ENCODE measurements around the gene POMT1. TPM values are rescaled to one million over a fixed set of nuclear protein-coding genes. Genes with fewer than 3 reads are reported as not detected.
"Not testable (repeated sequence)": the region's sequence is repeated elsewhere in the genome, so short reads cannot be mapped to it uniquely, and the experiment has no call there.

The POMT1 gene
- total RNA-seq, 1 donor from 2014 or later, result 53.3 TPM

GRCh38 chr9:131545786-131546335 is 43.1 kb downstream of the POMT1 start:
- TF ChIP-seq CTCF (IDR thresholded peaks at IDR 0.05), result no peak
- H3K9me3 Mint-ChIP-seq (ENCODE audit: unreplicated experiment), result peaks cover 13% of the 10 kb centered on the region
- no peak overlapping the region for H3K4me3 Mint-ChIP-seq (ENCODE audit: unreplicated experiment)

GRCh38 chr9:131546336-131547084 is 43.8 kb downstream of the POMT1 start:
- H3K27ac Mint-ChIP-seq (ENCODE audit: unreplicated experiment), result no peak overlapping the region
- no peak overlapping the region for H3K4me3 Mint-ChIP-seq (ENCODE audit: unreplicated experiment)
- H3K9me3 Mint-ChIP-seq (ENCODE audit: unreplicated experiment), result peaks cover 13% of the 10 kb centered on the region
- no peak for TF ChIP-seq CTCF (IDR thresholded peaks at IDR 0.05)
- DNase-seq (ENCODE audit: extremely low spot score, unreplicated experiment), result no peak
- H3K4me1 Mint-ChIP-seq (ENCODE audit: unreplicated experiment), result no peaks in the 10 kb centered on the region
- H3K36me3 Mint-ChIP-seq (ENCODE audit: unreplicated experiment), result peaks cover 6% of the 10 kb centered on the region
- H3K27me3 Mint-ChIP-seq (ENCODE audit: unreplicated experiment), result peaks cover 33% of the 10 kb centered on the region

More at GRCh38 chr9:131545786-131546335, 43.1 kb downstream of the POMT1 start:
- Mint-ChIP-seq H3K4me1 (ENCODE audit: unreplicated experiment) (no peaks in the 10 kb centered on the region), H3K27ac (ENCODE audit: unreplicated experiment) (no peak overlapping the region), H3K36me3 (ENCODE audit: unreplicated experiment) (peaks cover 6% of the 10 kb centered on the region), H3K27me3 (ENCODE audit: unreplicated experiment) (peaks cover 33% of the 10 kb centered on the region)
- DNase-seq (ENCODE audit: extremely low spot score, unreplicated experiment), result no peak

GRCh38 chr9:131549186-131549585 is 46.5 kb downstream of the POMT1 start:
- H3K27me3 Mint-ChIP-seq (ENCODE audit: unreplicated experiment), result peaks cover 38% of the 10 kb centered on the region
- DNase-seq (ENCODE audit: extremely low spot score, unreplicated experiment); H3K4me1 Mint-ChIP-seq (ENCODE audit: unreplicated experiment); H3K9me3 Mint-ChIP-seq (ENCODE audit: unreplicated experiment); H3K36me3 Mint-ChIP-seq (ENCODE audit: unreplicated experiment); H3K27ac Mint-ChIP-seq (ENCODE audit: unreplicated experiment); H3K4me3 Mint-ChIP-seq (ENCODE audit: unreplicated experiment): not testable (repeated sequence)

GRCh38 chr9:131550465-131550864 is 47.7 kb downstream of the POMT1 start:
- not testable (repeated sequence) for H3K27ac Mint-ChIP-seq (ENCODE audit: unreplicated experiment); H3K9me3 Mint-ChIP-seq (ENCODE audit: unreplicated experiment)
- H3K4me1 Mint-ChIP-seq (ENCODE audit: unreplicated experiment), result peaks cover 11% of the 10 kb centered on the region

GRCh38 chr9:131552030-131552429 is 49.3 kb downstream of the POMT1 start:
- no peak overlapping the region for H3K27ac Mint-ChIP-seq (ENCODE audit: unreplicated experiment)
- H3K9me3 Mint-ChIP-seq (ENCODE audit: unreplicated experiment), result no peaks in the 10 kb centered on the region
- no peak for DNase-seq (ENCODE audit: extremely low spot score, unreplicated experiment)
- peaks cover 50% of the 10 kb centered on the region for H3K27me3 Mint-ChIP-seq (ENCODE audit: unreplicated experiment)
- no peak for TF ChIP-seq CTCF (IDR thresholded peaks at IDR 0.05)
- H3K4me3 Mint-ChIP-seq (ENCODE audit: unreplicated experiment), result no peak overlapping the region
- no peaks in the 10 kb centered on the region for H3K36me3 Mint-ChIP-seq (ENCODE audit: unreplicated experiment)
- peaks cover 11% of the 10 kb centered on the region for H3K4me1 Mint-ChIP-seq (ENCODE audit: unreplicated experiment)

More at GRCh38 chr9:131550465-131550864, 47.7 kb downstream of the POMT1 start:
- H3K4me3 Mint-ChIP-seq (ENCODE audit: unreplicated experiment); DNase-seq (ENCODE audit: extremely low spot score, unreplicated experiment); H3K36me3 Mint-ChIP-seq (ENCODE audit: unreplicated experiment): not testable (repeated sequence)
- peaks cover 43% of the 10 kb centered on the region for H3K27me3 Mint-ChIP-seq (ENCODE audit: unreplicated experiment)

GRCh38 chr9:131554087-131554842 is 51.5 kb downstream of the POMT1 start:
- Mint-ChIP-seq H3K9me3 (ENCODE audit: unreplicated experiment) (no peaks in the 10 kb centered on the region), H3K4me3 (ENCODE audit: unreplicated experiment) (no peak overlapping the region), H3K27me3 (ENCODE audit: unreplicated experiment) (peaks cover 28% of the 10 kb centered on the region), H3K4me1 (ENCODE audit: unreplicated experiment) (peaks cover 11% of the 10 kb centered on the region), H3K36me3 (ENCODE audit: unreplicated experiment) (no peaks in the 10 kb centered on the region), H3K27ac (ENCODE audit: unreplicated experiment) (no peak overlapping the region)
- DNase-seq (ENCODE audit: extremely low spot score, unreplicated experiment), result no peak
- no peak for TF ChIP-seq CTCF (IDR thresholded peaks at IDR 0.05)
